IPS DF 19.7 (cell line): ENCODE data around the gene FZD10.

Experiments used
- DNase-seq: peaks from one replicate; pipeline ENCODE4 v3.0.0-alpha.2; 2013; ENCODE audit warnings: low read depth, low spot score

Gene FZD10

DNA sequence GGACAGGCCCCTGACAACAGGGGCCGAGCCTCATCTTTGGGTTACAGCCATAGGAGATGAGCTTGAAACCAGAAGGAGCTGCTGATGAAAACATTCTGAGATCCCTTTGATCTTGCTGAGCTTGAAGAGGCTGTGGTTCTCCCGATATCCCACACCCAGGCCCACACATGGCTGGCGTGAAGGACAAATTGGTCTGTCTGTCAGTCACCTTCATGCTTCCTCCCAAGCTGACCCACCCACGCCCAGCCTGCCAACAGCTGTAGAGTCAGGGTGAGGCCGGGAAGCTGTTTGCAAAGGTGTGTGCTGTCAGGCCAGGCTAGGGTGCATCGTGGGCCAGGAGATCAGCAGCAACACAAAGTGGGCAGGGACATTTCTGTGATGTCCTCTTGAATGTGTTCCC lies 43.2 kb downstream of the FZD10 start:
- no peak for DNase-seq

GRCh38 chr12:130212384-130212989 lies 50.2 kb downstream of the FZD10 start:
- no peak for DNase-seq

GRCh38 chr12:130213249-130213648 lies 51.0 kb downstream of the FZD10 start:
- no peak for DNase-seq

- DNase-seq = no peak
Measured at GRCh38 chr12:130214686-130215395, 52.6 kb downstream of the FZD10 start.
